Small intestine (tissue), 7 donors: ENCODE measurements around the gene TRAF3IP3. TPM values are rescaled to one million over a fixed set of nuclear protein-coding genes. Genes with fewer than 3 reads are reported as not detected.

ENCODE experiments used
- DNase-seq, 2 donors: peaks; one replicate each; pipeline versions ENCODE4 v3.0.0 to v3.0.0-alpha.2; 2013
- FAIRE-seq: peaks from 2 replicates; lab custom pipeline; 2012; peaks lifted over from hg19 to GRCh38; lab: Jason Lieb, UNC
- H3K27ac ChIP-seq, 3 donors: one replicate each; pipeline ENCODE4 v1.5.1; 2013; ENCODE audit warnings: low read length in 2 of 3, mild to moderate bottlenecking in 2 of 3, control low read depth in 1 of 3, inconsistent platforms in 1 of 3, low read depth in 1 of 3, moderate library complexity in 1 of 3
- H3K27me3 ChIP-seq, 3 donors: one replicate each; pipeline ENCODE4 v1.6.1; 2013; ENCODE audit warnings: low read length in 3 of 3, inconsistent platforms in 1 of 3; ENCODE audit not compliant: control insufficient read depth in 3 of 3, insufficient read depth in 3 of 3
- H3K36me3 ChIP-seq, 3 donors: one replicate each; pipeline ENCODE4 v1.6.1; 2013; ENCODE audit warnings: low read length in 3 of 3, inconsistent platforms in 1 of 3, low read depth in 1 of 3, mild to moderate bottlenecking in 1 of 3, moderate library complexity in 1 of 3; ENCODE audit not compliant: control insufficient read depth in 3 of 3, insufficient read depth in 2 of 3
- H3K4me1 ChIP-seq, 3 donors: one replicate each; pipeline ENCODE4 v1.6.1; 2013; ENCODE audit warnings: low read length in 2 of 3, inconsistent platforms in 1 of 3, low read depth in 1 of 3, mild to moderate bottlenecking in 1 of 3, moderate library complexity in 1 of 3; ENCODE audit not compliant: control insufficient read depth in 3 of 3, insufficient read depth in 2 of 3
- H3K4me3 ChIP-seq, 3 donors: one replicate each; pipeline ENCODE4 v1.5.1; 2013; ENCODE audit warnings: low read length in 3 of 3, control low read depth in 1 of 3, inconsistent platforms in 1 of 3, low read depth in 1 of 3, mild to moderate bottlenecking in 1 of 3, moderate library complexity in 1 of 3
- H3K9me3 ChIP-seq, 2 donors: one replicate each; pipeline ENCODE4 v1.6.1; 2013; ENCODE audit warnings: low read depth in 1 of 2, low read length in 1 of 2; ENCODE audit not compliant: control insufficient read depth in 2 of 2, insufficient read depth in 1 of 2
- WGBS, 3 donors: extraction: QIAGEN DNeasy Blood & Tissue Kit; methylation state at CpG; one replicate each; pipeline ENCODE4 v1.1.7; 2013; 5-methylcytosine and 5-hydroxymethylcytosine counted together
- polyA plus RNA-seq, 4 donors: library from polyadenylated mRNA; stranded (reverse) in 3 of 4; unstranded in 1 of 4; fragments of 200-250 nt in 3 of 4; fragments of 120-200 nt in 1 of 4; gene quantifications; one replicate each; pipeline versions ENCODE4 v1.2.1 to v1.2.3, GENCODE V29; 2013
- donor health status: healthy with polysubstance abuse.
- donor health status: control.
- donor health status: control.
- donor health status: Bipolar disorder and iron deficiency.
- donor health status: healthy.

Gene TRAF3IP3
- polyA plus RNA-seq, 4 donors: 1.1 to 20.0 (median 5.8) TPM

DNA sequence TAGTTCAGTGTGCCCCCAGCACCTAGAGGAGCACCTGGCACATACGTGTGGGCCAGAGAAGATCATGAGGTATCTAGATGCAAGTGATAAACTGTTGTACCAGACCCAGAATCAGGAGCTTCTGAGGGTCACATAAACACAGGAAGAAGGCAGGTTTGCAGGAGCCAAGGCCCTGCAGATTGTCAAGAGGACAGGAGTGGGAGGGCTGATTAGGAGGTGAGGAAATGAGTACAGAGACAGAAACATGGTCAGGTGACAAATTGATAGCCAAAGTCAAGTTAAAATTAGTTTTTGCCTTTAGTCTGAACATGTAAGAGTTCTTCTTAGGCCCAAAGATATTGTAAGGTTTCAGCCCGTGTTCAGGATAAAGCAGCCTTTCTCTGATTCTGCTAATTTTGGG is 14.0 kb upstream of the TRAF3IP3 start:
- WGBS, 3 donors: 39 to 61% (median 40%) methylated on average over 2 of the region's 2 CpGs
- H3K4me3 ChIP-seq: no peak overlapping the region

DNA sequence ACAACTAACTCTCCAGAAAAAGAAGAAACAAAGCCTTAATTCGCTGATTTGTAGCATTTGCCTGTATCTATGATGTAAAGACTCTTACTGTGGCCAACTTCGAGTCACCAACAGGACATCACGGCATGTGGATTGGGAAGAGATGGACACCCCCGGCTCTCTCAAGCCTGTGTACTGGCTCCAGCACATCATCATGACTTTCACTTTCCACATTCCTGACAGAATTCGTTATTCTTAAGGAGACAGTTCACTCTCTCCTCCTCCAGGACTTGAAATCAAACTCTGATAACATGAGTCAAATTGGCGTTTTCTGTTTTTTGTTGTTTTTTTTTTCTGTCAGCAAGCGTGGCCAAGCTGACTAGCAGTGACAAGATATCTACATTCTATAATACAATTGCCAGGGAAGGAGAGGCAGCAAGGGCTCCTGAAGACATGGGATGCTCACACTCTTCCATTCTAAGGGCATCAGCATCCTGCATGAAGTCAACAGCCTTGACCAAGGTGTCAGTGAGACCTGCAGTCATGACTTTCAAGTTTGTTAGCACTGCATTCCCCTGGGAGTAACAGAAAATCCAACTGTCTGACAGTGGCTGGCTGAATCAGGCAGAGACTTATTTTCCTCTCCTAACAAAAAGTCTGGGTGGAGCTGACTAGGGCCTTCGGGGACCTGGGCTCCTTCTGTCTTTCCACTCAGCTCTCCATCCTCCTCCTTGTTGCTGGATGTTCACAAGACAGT is 13.3 kb upstream of the TRAF3IP3 start:
- Histone ChIP-seq H3K27ac (peak overlapping the region in 1 of 3 donors; percentile 40), H3K4me1 (peaks cover 0 to 21% (median 4%) of the 10 kb centered on the region in 3 donors), H3K36me3 (no peaks in the 10 kb centered on the region), H3K4me3 (no peak overlapping the region), H3K27me3 (peaks cover 0 to 2% (median 0%) of the 10 kb centered on the region in 3 donors), H3K9me3 (no peaks in the 10 kb centered on the region)
- 26 to 47% (median 38%) methylated on average over 8 of the region's 8 CpGs for WGBS, 3 donors
- FAIRE-seq (no peak), DNase-seq (peak; percentile 29 to 43)

More for the DNA sequence above, 14.0 kb upstream of the TRAF3IP3 start:
- Histone ChIP-seq H3K4me1 (peaks cover 0 to 14% (median 4%) of the 10 kb centered on the region in 3 donors), H3K36me3 (no peaks in the 10 kb centered on the region), H3K27ac (peak overlapping the region in 1 of 3 donors; percentile 40), H3K27me3 (peaks cover 0 to 2% (median 0%) of the 10 kb centered on the region in 3 donors), H3K9me3 (no peaks in the 10 kb centered on the region)
- FAIRE-seq: no peak
- DNase-seq: no peak

DNA sequence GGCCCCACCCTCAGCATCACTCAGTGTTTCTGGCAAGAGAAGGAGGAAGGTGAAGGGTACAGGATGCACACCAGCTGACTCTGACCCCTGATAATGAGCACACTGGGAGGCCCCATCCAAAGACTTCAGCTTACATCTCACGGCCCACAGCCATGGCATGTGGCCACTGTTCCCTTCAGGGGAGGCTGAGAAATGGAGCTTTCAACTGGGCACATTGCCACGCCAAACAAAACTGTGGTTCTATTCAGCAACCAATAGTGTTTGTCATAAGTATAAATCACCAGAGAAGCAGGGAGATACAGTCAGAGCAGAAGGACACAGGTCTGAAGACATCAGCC is 12.7 kb upstream of the TRAF3IP3 start:
- FAIRE-seq (no peak), DNase-seq (no peak)
- Histone ChIP-seq H3K36me3 (no peaks in the 10 kb centered on the region), H3K27me3 (no peaks in the 10 kb centered on the region), H3K9me3 (no peaks in the 10 kb centered on the region), H3K4me3 (no peak overlapping the region), H3K27ac (no peak overlapping the region), H3K4me1 (peaks cover 0 to 23% (median 4%) of the 10 kb centered on the region in 3 donors)
- WGBS, 3 donors: 61 to 67% (median 64%) methylated on average over 2 of the region's 2 CpGs

DNA sequence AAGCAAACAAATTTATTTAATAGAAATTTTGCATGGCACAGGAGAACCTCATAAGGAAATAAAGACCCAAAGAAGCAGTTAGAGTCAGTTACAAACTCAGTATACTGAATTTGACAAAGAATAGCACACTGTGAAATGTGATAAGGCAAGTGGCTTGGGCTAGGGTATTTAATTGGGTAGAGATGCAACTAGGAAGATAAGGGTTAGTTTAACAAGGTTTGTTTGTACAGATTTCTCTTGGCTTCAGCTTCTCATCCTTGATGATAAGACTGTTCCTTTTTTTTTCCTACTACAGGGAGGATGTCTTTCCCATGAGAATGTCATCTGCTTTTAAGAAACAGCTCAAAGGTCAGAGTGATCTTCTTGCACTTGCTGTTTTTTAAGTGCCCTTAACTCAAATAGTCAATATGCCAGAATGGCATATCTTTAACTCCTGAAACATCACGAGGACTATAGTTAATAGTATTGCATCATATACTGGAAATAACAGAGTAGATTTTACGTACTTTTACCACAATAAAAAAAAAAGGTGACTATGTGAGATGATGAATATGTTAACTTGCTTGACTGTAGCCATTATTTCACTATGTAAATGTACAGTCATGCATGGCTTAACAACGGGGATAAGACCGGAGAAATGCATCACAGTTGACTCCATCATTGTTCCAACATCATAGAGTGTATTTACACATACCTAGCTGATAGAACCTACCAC is 9.2 kb upstream of the TRAF3IP3 start:
- Histone ChIP-seq H3K4me3 (no peak overlapping the region), H3K4me1 (peaks cover 0 to 28% (median 5%) of the 10 kb centered on the region in 3 donors), H3K36me3 (no peaks in the 10 kb centered on the region), H3K9me3 (no peaks in the 10 kb centered on the region), H3K27ac (peak overlapping the region in 1 of 3 donors; percentile 74), H3K27me3 (no peaks in the 10 kb centered on the region)
- DNase-seq: peak in 1 of 2 donors; percentile 71
- FAIRE-seq: no peak
- WGBS, 3 donors: 44 to 66% (median 56%) methylated on average over 4 of the region's 4 CpGs

DNA sequence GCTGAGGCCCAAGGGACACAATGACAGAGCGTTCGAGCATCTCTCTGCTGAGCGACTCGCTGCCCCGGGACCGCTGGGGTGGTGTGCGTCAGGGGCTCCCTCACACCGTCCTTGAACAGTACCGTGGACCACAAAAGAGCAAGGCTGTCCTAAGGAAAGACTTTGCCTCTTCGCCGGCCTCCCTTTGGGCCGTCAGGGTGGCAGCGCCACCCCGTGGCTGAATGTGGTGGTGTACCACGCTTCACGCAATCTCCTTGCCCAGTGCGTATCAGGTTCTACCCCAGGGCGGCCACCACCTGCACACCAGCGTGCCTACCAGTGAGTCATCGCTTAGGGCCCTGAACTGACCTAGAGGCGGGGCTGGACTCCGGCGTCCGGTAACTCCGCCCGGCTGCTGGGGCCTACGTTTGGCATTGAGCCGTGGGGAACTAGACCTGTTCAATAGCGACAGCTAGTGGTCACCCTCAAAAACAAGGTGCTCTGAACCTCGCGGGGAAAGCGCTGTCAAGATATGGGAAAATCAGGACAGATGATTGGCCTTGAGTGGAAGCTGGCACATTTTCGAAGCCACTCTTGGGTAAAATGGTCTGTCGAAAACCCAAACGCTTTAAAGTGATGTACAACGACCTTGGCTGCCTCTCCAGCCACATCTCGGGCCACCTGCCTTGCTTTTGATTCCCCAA is 8.1 kb upstream of the TRAF3IP3 start:
- Histone ChIP-seq H3K4me3 (no peak overlapping the region), H3K27me3 (no peaks in the 10 kb centered on the region), H3K36me3 (no peaks in the 10 kb centered on the region), H3K27ac (peak overlapping the region in 2 of 3 donors; percentile 55 to 74), H3K9me3 (no peaks in the 10 kb centered on the region), H3K4me1 (peaks cover 0 to 23% (median 1%) of the 10 kb centered on the region in 3 donors)
- WGBS, 3 donors: 7 to 15% (median 12%) methylated on average over 37 of the region's 37 CpGs
- no peak for FAIRE-seq
- peak; percentile 97 for DNase-seq

DNA sequence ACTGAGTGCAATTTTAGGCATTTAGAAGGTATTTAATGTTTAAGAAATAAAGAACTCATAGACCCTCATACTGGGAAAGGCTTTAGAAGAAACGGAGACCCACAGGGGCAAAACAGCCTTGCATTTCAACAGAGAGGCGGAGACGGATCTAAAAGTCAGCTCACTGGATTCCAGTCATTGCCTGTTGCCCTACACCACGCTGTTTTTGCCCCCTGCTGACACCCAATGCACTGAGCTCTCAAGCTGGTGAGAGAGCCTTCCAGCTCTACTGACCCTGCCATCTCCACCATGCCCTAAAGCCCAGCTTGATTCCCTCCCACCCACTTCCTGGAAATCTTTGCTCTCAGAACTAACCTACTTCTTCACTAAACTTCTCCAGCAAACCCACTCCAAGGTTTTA is 7.2 kb upstream of the TRAF3IP3 start:
- no peaks in the 10 kb centered on the region for H3K27me3 ChIP-seq
- no peak overlapping the region for H3K27ac ChIP-seq
- no peak for DNase-seq
- H3K36me3 ChIP-seq: no peaks in the 10 kb centered on the region
- H3K4me1 ChIP-seq: peaks cover 0 to 22% (median 1%) of the 10 kb centered on the region in 3 donors
- FAIRE-seq: no peak
- H3K9me3 ChIP-seq: no peaks in the 10 kb centered on the region
- 70 to 79% (median 77%) methylated on average over 4 of the region's 4 CpGs for WGBS, 3 donors
- no peak overlapping the region for H3K4me3 ChIP-seq

DNA sequence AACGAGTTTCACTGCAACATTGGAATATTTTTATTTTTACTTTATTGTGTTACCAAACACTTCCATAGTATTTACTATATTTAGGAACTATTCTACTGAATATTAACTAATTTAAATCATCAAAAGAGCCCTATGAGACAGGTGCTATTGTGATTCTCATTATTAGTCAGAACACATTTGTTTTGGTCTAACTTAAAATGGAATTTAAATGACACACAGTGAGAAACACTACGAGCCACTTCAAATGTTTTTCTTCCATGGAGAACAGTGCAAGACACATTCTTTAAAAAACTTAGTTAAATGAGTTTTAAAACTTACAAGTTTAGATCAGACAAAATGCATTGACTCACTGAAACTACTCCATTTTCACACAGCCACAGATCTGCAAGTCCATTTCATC is 6.6 kb upstream of the TRAF3IP3 start:
- Histone ChIP-seq H3K27me3 (no peaks in the 10 kb centered on the region), H3K4me3 (no peak overlapping the region), H3K27ac (no peak overlapping the region), H3K36me3 (no peaks in the 10 kb centered on the region), H3K4me1 (peaks cover 0 to 22% (median 1%) of the 10 kb centered on the region in 3 donors), H3K9me3 (no peaks in the 10 kb centered on the region)
- DNase-seq: no peak
- WGBS, 3 donors: 56 to 78% (median 75%) methylated on average over 2 of the region's 2 CpGs
- FAIRE-seq: no peak

DNA sequence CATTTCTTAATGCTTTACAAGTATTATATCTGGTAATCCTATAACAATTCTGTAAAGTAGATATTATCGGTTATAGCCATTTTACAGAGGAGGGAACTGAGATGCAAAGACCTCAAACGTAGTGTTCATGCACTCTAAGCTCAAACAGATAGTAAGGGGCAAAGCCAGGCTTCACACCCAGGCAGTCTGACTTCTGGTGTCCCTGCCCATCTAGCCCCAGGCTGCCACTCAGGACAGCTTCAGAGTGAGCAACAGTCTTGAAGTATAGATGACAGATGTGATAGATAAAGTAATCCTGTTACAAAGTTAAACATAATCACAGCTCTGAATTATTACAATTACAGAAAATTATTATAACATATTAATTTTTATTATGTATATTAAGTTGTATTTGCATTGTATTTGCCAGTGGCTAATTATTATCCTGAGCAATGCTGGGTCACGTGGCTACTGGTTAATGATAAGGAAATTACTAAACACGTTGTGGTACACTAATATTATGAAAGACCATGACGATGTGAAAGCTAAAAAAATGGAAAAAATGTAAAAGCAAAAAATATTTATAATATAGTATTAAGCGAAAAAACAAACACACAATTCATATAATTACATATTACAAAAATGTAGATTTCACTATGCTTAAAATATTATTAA is 6.1 kb upstream of the TRAF3IP3 start:
- H3K27me3 ChIP-seq: no peaks in the 10 kb centered on the region
- peak in 1 of 2 donors; percentile 39 for DNase-seq
- no peak overlapping the region for H3K4me3 ChIP-seq
- FAIRE-seq: no peak
- H3K4me1 ChIP-seq: peaks cover 0 to 22% (median 1%) of the 10 kb centered on the region in 3 donors
- H3K36me3 ChIP-seq: no peaks in the 10 kb centered on the region
- H3K27ac ChIP-seq: no peak overlapping the region
- no peaks in the 10 kb centered on the region for H3K9me3 ChIP-seq
- 36 to 57% (median 42%) methylated on average over 6 of the region's 6 CpGs for WGBS, 3 donors
